ENCODE results near the gene CLCC1.
"Not testable (repeated sequence)": the region's sequence is repeated elsewhere in the genome, so short reads cannot be mapped to it uniquely, and the experiment has no call there.

GRCh38 chr1:108927565-108927964, 35.7 kb downstream of the CLCC1 start:
- TF ChIP-seq, protein P1, sequence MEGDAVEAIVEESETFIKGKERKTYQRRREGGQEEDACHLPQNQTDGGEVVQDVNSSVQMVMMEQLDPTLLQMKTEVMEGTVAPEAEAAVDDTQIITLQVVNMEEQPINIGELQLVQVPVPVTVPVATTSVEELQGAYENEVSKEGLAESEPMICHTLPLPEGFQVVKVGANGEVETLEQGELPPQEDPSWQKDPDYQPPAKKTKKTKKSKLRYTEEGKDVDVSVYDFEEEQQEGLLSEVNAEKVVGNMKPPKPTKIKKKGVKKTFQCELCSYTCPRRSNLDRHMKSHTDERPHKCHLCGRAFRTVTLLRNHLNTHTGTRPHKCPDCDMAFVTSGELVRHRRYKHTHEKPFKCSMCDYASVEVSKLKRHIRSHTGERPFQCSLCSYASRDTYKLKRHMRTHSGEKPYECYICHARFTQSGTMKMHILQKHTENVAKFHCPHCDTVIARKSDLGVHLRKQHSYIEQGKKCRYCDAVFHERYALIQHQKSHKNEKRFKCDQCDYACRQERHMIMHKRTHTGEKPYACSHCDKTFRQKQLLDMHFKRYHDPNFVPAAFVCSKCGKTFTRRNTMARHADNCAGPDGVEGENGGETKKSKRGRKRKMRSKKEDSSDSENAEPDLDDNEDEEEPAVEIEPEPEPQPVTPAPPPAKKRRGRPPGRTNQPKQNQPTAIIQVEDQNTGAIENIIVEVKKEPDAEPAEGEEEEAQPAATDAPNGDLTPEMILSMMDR (IDR thresholded peaks at IDR 0.05): not testable (repeated sequence)
- TF ChIP-seq POLR2A (IDR thresholded peaks at IDR 0.05): not testable (repeated sequence)
